Omental fat pad (tissue), 4 donors: ENCODE measurements around the gene MAP1A. TPM values are rescaled to one million over a fixed set of nuclear protein-coding genes. Genes with fewer than 3 reads are reported as not detected.

Experiments
- ATAC-seq: fragments of 150-250 bp; one replicate; pipeline ENCODE4 v1.9.1; 2016; ENCODE audit warnings: mild to moderate bottlenecking, moderate library complexity; ENCODE audit not compliant: low FRiP score
- DNase-seq: peaks from one replicate; pipeline ENCODE4 v3.0.0-alpha.2; 2019; ENCODE audit warnings: low spot score
- total RNA-seq, 4 donors: library from RNA; depleted of rRNA; stranded (reverse); fragments of >200 nt; gene quantifications; one replicate each; pipeline ENCODE4 v1.1.0, GENCODE V29; 2016
- TF ChIP-seq, protein P1 (sequence below), 3 donors: fragments of 450-650 bp; IDR thresholded peaks; one replicate each; pipeline ENCODE4 v1.5.1; 2016 to 2017; ENCODE audit warnings: antibody characterized with exemption in 3 of 3, mild to moderate bottlenecking in 3 of 3, moderate library complexity in 2 of 3

Gene MAP1A
- total RNA-seq, 4 donors from 2014 or later = 2.5 to 10.9 (median 5.3) TPM

DNA sequence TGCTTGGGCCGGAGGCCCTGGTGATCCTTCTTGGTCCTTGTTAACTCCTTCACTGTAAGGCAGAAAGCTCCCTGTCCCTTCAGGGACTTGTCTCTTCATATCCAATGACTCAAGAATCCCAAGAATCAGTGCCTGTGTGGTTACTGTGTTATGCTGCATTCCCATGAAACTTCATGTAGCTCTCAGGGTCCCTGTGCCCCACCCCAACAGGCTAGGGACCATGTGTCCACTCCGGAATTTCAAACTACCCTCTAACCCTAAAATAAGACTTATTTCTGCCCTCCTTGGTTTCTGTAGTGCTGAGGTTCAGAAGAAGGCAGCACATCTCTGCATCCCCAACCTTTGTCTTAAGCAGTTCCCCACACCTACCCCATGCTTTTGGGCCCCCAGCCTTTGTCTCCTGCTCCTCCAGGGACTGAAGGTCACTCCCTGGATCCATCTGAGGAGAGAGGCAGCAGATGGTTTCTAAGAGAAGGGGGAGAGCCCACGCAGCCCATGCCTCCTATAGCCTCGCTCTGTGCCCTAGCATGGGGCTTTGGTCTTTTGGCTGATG, 531 bp upstream of the MAP1A start:
- TF ChIP-seq, protein P1, sequence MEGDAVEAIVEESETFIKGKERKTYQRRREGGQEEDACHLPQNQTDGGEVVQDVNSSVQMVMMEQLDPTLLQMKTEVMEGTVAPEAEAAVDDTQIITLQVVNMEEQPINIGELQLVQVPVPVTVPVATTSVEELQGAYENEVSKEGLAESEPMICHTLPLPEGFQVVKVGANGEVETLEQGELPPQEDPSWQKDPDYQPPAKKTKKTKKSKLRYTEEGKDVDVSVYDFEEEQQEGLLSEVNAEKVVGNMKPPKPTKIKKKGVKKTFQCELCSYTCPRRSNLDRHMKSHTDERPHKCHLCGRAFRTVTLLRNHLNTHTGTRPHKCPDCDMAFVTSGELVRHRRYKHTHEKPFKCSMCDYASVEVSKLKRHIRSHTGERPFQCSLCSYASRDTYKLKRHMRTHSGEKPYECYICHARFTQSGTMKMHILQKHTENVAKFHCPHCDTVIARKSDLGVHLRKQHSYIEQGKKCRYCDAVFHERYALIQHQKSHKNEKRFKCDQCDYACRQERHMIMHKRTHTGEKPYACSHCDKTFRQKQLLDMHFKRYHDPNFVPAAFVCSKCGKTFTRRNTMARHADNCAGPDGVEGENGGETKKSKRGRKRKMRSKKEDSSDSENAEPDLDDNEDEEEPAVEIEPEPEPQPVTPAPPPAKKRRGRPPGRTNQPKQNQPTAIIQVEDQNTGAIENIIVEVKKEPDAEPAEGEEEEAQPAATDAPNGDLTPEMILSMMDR (IDR thresholded peaks at IDR 0.05) = no peak
- ATAC-seq (no peak), DNase-seq (no peak)

GRCh38 chr15:43518197-43518761, 871 bp downstream of the MAP1A start:
- peak; percentile 50 for ATAC-seq
- DNase-seq = no peak
- TF ChIP-seq, protein P1 (IDR thresholded peaks at IDR 0.05) = no peak

GRCh38 chr15:43519196-43519595, 1.8 kb downstream of the MAP1A start:
- TF ChIP-seq, protein P1 (IDR thresholded peaks at IDR 0.05) = no peak
- ATAC-seq = no peak
- DNase-seq = no peak

DNA sequence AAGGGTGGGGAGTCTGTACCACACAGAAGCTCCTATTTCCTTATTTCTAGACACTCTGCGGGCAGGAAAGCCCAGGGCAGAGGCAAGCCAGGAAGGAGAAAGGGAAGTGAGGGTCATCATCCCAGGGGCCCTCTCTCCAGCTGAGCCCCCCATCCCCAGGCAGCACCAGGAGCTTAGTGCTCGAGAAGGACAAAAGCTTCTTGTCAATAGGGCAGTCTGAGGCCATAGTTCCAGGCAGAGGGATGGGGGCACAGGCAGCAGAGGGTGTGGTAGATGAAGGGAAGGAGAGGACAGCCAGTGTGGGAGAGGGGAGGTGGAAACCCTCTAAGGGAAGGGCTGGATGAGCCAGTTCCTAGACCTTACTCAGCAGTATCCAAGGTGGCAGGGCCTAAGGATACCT, 2.7 kb downstream of the MAP1A start:
- TF ChIP-seq, protein P1 (IDR thresholded peaks at IDR 0.05) = no peak
- no peak for DNase-seq
- no peak for ATAC-seq

DNA sequence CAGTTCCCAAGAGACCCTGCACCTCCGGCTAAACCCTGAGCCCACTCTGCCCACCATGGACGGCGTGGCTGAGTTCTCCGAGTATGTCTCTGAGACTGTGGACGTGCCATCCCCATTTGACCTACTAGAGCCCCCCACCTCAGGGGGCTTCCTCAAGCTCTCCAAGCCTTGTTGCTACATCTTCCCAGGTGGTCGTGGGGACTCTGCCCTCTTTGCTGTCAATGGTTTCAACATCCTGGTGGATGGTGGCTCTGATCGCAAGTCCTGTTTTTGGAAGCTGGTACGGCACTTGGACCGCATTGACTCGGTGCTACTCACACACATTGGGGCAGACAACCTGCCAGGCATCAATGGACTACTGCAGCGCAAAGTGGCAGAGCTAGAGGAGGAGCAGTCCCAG, 4.0 kb downstream of the MAP1A start:
- ATAC-seq (no peak), DNase-seq (no peak)
- TF ChIP-seq, protein P1 (IDR thresholded peaks at IDR 0.05) = no peak

DNA sequence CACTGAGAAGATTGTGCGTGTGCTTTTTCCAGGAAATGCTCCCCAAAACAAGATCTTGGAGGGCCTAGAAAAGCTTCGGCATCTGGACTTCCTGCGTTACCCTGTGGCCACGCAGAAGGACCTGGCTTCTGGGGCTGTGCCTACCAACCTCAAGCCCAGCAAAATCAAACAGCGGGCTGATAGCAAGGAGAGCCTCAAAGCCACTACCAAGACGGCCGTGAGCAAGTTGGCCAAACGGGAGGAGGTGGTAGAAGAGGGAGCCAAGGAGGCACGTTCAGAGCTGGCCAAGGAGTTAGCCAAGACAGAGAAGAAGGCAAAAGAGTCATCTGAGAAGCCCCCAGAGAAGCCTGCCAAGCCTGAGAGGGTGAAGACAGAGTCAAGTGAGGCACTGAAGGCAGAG, 4.8 kb downstream of the MAP1A start:
- ATAC-seq = no peak
- DNase-seq = no peak
- TF ChIP-seq, protein P1 (IDR thresholded peaks at IDR 0.05) = no peak

DNA sequence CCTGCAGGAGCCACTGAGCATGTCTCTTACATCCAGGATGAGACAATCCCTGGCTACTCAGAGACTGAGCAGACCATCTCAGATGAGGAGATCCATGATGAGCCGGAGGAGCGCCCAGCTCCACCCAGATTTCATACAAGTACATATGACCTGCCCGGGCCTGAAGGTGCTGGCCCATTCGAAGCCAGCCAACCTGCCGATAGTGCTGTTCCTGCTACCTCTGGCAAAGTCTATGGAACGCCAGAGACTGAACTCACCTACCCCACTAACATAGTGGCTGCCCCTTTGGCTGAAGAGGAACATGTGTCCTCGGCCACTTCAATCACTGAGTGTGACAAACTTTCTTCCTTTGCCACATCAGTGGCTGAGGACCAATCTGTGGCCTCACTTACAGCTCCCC, 6.2 kb downstream of the MAP1A start:
- TF ChIP-seq, protein P1 (IDR thresholded peaks at IDR 0.05) = no peak
- DNase-seq (no peak), ATAC-seq (no peak)
